GM23338 (cell line): Measurements from ENCODE around the gene AGPAT4. TPM values are rescaled to one million over a fixed set of nuclear protein-coding genes. Genes with fewer than 3 reads are reported as not detected.

Experiments
- ATAC-seq: fragments of 200-7000 bp; cut with Tn5 transposase; 3 replicates; pipeline ENCODE4 v1.9.1; 2020
- DNase-seq: peaks from one replicate; pipeline ENCODE4 v3.0.0-alpha.2; 2015; ENCODE audit warnings: low spot score
- H2AFZ ChIP-seq: fragments of 200-600 bp; sonication (generic); 2 replicates; pipeline ENCODE4 v1.8.0; 2016; ENCODE audit warnings: antibody characterized with exemption, mild to moderate bottlenecking, moderate library complexity
- H3F3A ChIP-seq: fragments of 200-600 bp; sonication (generic); replicated peaks from 2 replicates; pipeline ENCODE4 v1.8.0; 2017; ENCODE audit warnings: antibody characterized with exemption, mixed run types, low read depth
- H3K27ac ChIP-seq: fragments of 200-600 bp; sonication (generic); 2 replicates; pipeline ENCODE4 v1.6.1; 2016; ENCODE audit warnings: low read depth
- H3K27me3 ChIP-seq: fragments of 200-600 bp; sonication (generic); 2 replicates; pipeline ENCODE4 v1.8.0; 2016; ENCODE audit warnings: mild to moderate bottlenecking, mixed run types, moderate library complexity; ENCODE audit not compliant: insufficient read depth
- H3K36me3 ChIP-seq: fragments of 200-600 bp; sonication (generic); 2 replicates; pipeline ENCODE4 v1.8.0; 2016; ENCODE audit warnings: mild to moderate bottlenecking; ENCODE audit not compliant: insufficient read depth
- H3K4me1 ChIP-seq: fragments of 200-600 bp; sonication (generic); 2 replicates; pipeline ENCODE4 v1.8.0; 2016; ENCODE audit warnings: mild to moderate bottlenecking, moderate library complexity; ENCODE audit not compliant: insufficient read depth
- H3K4me2 ChIP-seq: fragments of 200-600 bp; sonication (generic); 2 replicates; pipeline ENCODE4 v1.7.1; 2017; ENCODE audit warnings: mixed run types
- H3K4me3 ChIP-seq: fragments of 200-600 bp; sonication (generic); 2 replicates; pipeline ENCODE4 v1.6.1; 2016; ENCODE audit warnings: mixed run types
- H3K79me2 ChIP-seq: fragments of 200-600 bp; sonication (generic); replicated peaks from 2 replicates; pipeline ENCODE4 v1.8.0; 2017; ENCODE audit warnings: mild to moderate bottlenecking; ENCODE audit not compliant: insufficient read depth
- H3K9me2 ChIP-seq: fragments of 200-600 bp; sonication (generic); 2 replicates; pipeline ENCODE4 v1.8.0; 2017; ENCODE audit not compliant: insufficient read depth
- H4K20me1 ChIP-seq: fragments of 200-600 bp; sonication (generic); replicated peaks from 2 replicates; pipeline ENCODE4 v1.8.0; 2017; ENCODE audit warnings: mild to moderate bottlenecking; ENCODE audit not compliant: insufficient read depth
- H3K27ac Mint-ChIP-seq: 2 replicates; pipeline ENCODE4 v1.8.0; 2020; ENCODE audit warnings: inconsistent platforms, mild to moderate bottlenecking, moderate library complexity, mixed read lengths
- H3K27me3 Mint-ChIP-seq: 3 replicates; pipeline ENCODE4 v1.8.0; 2022; ENCODE audit warnings: low read depth, mild to moderate bottlenecking, moderate library complexity, mixed read lengths, inconsistent platforms; ENCODE audit not compliant: insufficient read depth, poor library complexity
- H3K36me3 Mint-ChIP-seq: 3 replicates; pipeline ENCODE4 v1.8.0; 2021; ENCODE audit warnings: low read depth, mild to moderate bottlenecking, inconsistent platforms, moderate library complexity, mixed read lengths
- H3K4me1 Mint-ChIP-seq: 3 replicates; pipeline ENCODE4 v1.8.0; 2020; ENCODE audit warnings: mild to moderate bottlenecking, inconsistent platforms, mixed read lengths
- H3K4me3 Mint-ChIP-seq: 3 replicates; pipeline ENCODE4 v1.8.0; 2021; ENCODE audit warnings: moderate library complexity, mild to moderate bottlenecking, inconsistent platforms, mixed read lengths
- H3K9me3 Mint-ChIP-seq: 3 replicates; pipeline ENCODE4 v1.8.0; 2020; ENCODE audit warnings: moderate library complexity, mild to moderate bottlenecking, inconsistent platforms, mixed read lengths
- CREB1 ChIP-seq: fragments of 250-450 bp; sonication (Bioruptor Pico); IDR thresholded peaks from 2 replicates; pipeline ENCODE4 v1.5.0; 2020; ENCODE audit warnings: low read depth, mild to moderate bottlenecking, moderate library complexity
- EZH2 ChIP-seq: fragments of 200-600 bp; sonication (generic); IDR thresholded peaks from one replicate; pipeline ENCODE4 v1.8.0; 2017; ENCODE audit warnings: antibody characterized with exemption, mild to moderate bottlenecking, low read depth; ENCODE audit not compliant: unreplicated experiment
- EZH2phosphoT487 ChIP-seq: fragments of 200-600 bp; sonication (generic); IDR thresholded peaks from one replicate; pipeline ENCODE4 v1.8.1; 2018; ENCODE audit warnings: antibody characterized with exemption; ENCODE audit not compliant: unreplicated experiment
- JUNB ChIP-seq: IDR thresholded peaks from one replicate; pipeline ENCODE4 v1.6.1; 2016; ENCODE audit warnings: antibody characterized with exemption; ENCODE audit not compliant: unreplicated experiment
- NANOG ChIP-seq: IDR thresholded peaks from 2 replicates; pipeline ENCODE4 v1.6.1; 2016; ENCODE audit warnings: antibody characterized with exemption, borderline replicate concordance
- POLR2AphosphoS5 ChIP-seq: IDR thresholded peaks from 2 replicates; pipeline ENCODE4 v1.6.1; 2016; ENCODE audit warnings: antibody characterized with exemption, low read depth
- STAT1 ChIP-seq: IDR thresholded peaks from one replicate; pipeline ENCODE4 v1.6.1; 2016; ENCODE audit warnings: antibody characterized with exemption; ENCODE audit not compliant: unreplicated experiment
- ZNF114 ChIP-seq: fragments of 250-450 bp; sonication (Bioruptor Pico); IDR thresholded peaks from 2 replicates; pipeline ENCODE4 v1.5.0; 2020; ENCODE audit warnings: mild to moderate bottlenecking, moderate library complexity
- ZNF331 ChIP-seq: fragments of 250-450 bp; sonication (Bioruptor Pico); IDR thresholded peaks from 2 replicates; pipeline ENCODE4 v1.5.0; 2020; ENCODE audit warnings: low read depth, mild to moderate bottlenecking, moderate library complexity
- polyA plus RNA-seq: library from polyadenylated mRNA; unstranded; fragments of >200 nt; fragmentation: Nextera tagmentation; extraction: Ambion mirVana; gene quantifications from 2 replicates; pipeline ENCODE4 v1.2.1, GENCODE V29; 2016
- total RNA-seq: library from RNA; depleted of rRNA; stranded (reverse); fragments of >200 nt; shearing (Covaris generic); gene quantifications from 2 replicates; pipeline ENCODE4 v1.2.3, GENCODE V29; 2014
- TF ChIP-seq, protein P1 (sequence below), 2 experiments: fragments of 200-600 bp in 1 of 2; sonication (generic) in 1 of 2; conservative IDR thresholded peaks; 2 replicates each; pipeline versions ENCODE4 v1.5.1 to v1.6.1; 2016 to 2017; ENCODE audit warnings: antibody characterized with exemption in 2 of 2, low read depth in 2 of 2, mild to moderate bottlenecking in 2 of 2, moderate library complexity in 1 of 2
- TF ChIP-seq, protein P2 (sequence below): fragments of 250-450 bp; sonication (Bioruptor Pico); IDR thresholded peaks from 2 replicates; pipeline ENCODE4 v1.5.0; 2020; ENCODE audit warnings: mild to moderate bottlenecking, moderate library complexity
- TF ChIP-seq, protein P3 (sequence below): IDR thresholded peaks from one replicate; pipeline ENCODE4 v1.6.1; 2018; ENCODE audit warnings: antibody characterized with exemption; ENCODE audit not compliant: unreplicated experiment
- TF ChIP-seq, protein P4 (sequence below): IDR thresholded peaks from 2 replicates; pipeline ENCODE4 v1.6.1; 2016; ENCODE audit warnings: antibody characterized with exemption

Gene AGPAT4
- total and polyA plus RNA-seq, 2 experiments from 2014 or later = 8.9 to 19.3 TPM

DNA sequence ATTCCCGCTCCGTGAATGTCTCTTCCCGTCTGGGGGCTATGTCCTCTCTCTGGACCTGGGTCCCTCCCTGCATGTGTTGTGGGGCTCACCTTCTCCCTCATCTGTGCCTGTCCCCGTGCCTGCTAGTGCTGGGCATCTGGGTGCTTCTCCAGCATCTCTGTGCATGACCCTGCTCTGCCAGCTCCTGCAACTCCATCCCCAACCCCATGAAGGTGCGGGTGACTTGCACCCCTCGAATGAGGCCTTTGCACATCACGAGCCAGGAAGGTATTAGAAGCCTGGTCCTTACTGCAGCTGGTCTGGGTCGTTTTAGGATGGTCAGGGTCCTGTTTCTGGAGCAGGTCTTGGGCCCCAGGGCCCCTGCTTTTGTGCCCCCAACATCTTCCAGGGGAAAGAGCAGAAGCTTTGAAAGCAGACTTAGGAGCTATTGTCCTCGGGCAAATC, 109.7 kb downstream of the AGPAT4 start:
- no peaks in the 10 kb centered on the region for H3K27me3 ChIP-seq
- ATAC-seq = no peak
- H3K36me3 Mint-ChIP-seq = peaks cover 59% of the 10 kb centered on the region
- no peak overlapping the region for H3K4me3 ChIP-seq
- peaks cover 7% of the 10 kb centered on the region for H3K27me3 Mint-ChIP-seq
- TF ChIP-seq, protein P1, sequence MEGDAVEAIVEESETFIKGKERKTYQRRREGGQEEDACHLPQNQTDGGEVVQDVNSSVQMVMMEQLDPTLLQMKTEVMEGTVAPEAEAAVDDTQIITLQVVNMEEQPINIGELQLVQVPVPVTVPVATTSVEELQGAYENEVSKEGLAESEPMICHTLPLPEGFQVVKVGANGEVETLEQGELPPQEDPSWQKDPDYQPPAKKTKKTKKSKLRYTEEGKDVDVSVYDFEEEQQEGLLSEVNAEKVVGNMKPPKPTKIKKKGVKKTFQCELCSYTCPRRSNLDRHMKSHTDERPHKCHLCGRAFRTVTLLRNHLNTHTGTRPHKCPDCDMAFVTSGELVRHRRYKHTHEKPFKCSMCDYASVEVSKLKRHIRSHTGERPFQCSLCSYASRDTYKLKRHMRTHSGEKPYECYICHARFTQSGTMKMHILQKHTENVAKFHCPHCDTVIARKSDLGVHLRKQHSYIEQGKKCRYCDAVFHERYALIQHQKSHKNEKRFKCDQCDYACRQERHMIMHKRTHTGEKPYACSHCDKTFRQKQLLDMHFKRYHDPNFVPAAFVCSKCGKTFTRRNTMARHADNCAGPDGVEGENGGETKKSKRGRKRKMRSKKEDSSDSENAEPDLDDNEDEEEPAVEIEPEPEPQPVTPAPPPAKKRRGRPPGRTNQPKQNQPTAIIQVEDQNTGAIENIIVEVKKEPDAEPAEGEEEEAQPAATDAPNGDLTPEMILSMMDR (conservative IDR thresholded peaks at IDR 0.05; ENCODE audit: low read depth in 2 of 2) = no peak
- TF ChIP-seq JUNB (no peak), NANOG (no peak), ZNF331 (CRISPR knock-in tag) (no peak), STAT1 (no peak), EZH2 (no peak), EZH2phosphoT487 (no peak), POLR2AphosphoS5 (no peak), CREB1 (CRISPR knock-in tag) (no peak), ZNF114 (no peak)
- TF ChIP-seq, protein P2, sequence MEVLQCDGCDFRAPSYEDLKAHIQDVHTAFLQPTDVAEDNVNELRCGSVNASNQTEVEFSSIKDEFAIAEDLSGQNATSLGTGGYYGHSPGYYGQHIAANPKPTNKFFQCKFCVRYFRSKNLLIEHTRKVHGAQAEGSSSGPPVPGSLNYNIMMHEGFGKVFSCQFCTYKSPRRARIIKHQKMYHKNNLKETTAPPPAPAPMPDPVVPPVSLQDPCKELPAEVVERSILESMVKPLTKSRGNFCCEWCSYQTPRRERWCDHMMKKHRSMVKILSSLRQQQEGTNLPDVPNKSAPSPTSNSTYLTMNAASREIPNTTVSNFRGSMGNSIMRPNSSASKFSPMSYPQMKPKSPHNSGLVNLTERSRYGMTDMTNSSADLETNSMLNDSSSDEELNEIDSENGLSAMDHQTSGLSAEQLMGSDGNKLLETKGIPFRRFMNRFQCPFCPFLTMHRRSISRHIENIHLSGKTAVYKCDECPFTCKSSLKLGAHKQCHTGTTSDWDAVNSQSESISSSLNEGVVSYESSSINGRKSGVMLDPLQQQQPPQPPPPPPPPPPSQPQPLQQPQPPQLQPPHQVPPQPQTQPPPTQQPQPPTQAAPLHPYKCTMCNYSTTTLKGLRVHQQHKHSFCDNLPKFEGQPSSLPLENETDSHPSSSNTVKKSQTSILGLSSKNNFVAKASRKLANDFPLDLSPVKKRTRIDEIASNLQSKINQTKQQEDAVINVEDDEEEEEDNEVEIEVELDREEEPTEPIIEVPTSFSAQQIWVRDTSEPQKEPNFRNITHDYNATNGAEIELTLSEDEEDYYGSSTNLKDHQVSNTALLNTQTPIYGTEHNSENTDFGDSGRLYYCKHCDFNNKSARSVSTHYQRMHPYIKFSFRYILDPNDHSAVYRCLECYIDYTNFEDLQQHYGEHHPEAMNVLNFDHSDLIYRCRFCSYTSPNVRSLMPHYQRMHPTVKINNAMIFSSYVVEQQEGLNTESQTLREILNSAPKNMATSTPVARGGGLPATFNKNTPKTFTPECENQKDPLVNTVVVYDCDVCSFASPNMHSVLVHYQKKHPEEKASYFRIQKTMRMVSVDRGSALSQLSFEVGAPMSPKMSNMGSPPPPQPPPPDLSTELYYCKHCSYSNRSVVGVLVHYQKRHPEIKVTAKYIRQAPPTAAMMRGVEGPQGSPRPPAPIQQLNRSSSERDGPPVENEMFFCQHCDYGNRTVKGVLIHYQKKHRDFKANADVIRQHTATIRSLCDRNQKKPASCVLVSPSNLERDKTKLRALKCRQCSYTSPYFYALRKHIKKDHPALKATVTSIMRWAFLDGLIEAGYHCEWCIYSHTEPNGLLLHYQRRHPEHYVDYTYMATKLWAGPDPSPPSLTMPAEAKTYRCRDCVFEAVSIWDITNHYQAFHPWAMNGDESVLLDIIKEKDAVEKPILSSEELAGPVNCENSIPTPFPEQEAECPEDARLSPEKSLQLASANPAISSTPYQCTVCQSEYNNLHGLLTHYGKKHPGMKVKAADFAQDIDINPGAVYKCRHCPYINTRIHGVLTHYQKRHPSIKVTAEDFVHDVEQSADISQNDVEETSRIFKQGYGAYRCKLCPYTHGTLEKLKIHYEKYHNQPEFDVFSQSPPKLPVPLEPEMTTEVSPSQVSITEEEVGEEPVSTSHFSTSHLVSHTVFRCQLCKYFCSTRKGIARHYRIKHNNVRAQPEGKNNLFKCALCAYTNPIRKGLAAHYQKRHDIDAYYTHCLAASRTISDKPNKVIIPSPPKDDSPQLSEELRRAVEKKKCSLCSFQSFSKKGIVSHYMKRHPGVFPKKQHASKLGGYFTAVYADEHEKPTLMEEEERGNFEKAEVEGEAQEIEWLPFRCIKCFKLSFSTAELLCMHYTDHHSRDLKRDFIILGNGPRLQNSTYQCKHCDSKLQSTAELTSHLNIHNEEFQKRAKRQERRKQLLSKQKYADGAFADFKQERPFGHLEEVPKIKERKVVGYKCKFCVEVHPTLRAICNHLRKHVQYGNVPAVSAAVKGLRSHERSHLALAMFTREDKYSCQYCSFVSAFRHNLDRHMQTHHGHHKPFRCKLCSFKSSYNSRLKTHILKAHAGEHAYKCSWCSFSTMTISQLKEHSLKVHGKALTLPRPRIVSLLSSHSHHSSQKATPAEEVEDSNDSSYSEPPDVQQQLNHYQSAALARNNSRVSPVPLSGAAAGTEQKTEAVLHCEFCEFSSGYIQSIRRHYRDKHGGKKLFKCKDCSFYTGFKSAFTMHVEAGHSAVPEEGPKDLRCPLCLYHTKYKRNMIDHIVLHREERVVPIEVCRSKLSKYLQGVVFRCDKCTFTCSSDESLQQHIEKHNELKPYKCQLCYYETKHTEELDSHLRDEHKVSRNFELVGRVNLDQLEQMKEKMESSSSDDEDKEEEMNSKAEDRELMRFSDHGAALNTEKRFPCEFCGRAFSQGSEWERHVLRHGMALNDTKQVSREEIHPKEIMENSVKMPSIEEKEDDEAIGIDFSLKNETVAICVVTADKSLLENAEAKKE (CRISPR knock-in tag) = no peak
- TF ChIP-seq, protein P3, sequence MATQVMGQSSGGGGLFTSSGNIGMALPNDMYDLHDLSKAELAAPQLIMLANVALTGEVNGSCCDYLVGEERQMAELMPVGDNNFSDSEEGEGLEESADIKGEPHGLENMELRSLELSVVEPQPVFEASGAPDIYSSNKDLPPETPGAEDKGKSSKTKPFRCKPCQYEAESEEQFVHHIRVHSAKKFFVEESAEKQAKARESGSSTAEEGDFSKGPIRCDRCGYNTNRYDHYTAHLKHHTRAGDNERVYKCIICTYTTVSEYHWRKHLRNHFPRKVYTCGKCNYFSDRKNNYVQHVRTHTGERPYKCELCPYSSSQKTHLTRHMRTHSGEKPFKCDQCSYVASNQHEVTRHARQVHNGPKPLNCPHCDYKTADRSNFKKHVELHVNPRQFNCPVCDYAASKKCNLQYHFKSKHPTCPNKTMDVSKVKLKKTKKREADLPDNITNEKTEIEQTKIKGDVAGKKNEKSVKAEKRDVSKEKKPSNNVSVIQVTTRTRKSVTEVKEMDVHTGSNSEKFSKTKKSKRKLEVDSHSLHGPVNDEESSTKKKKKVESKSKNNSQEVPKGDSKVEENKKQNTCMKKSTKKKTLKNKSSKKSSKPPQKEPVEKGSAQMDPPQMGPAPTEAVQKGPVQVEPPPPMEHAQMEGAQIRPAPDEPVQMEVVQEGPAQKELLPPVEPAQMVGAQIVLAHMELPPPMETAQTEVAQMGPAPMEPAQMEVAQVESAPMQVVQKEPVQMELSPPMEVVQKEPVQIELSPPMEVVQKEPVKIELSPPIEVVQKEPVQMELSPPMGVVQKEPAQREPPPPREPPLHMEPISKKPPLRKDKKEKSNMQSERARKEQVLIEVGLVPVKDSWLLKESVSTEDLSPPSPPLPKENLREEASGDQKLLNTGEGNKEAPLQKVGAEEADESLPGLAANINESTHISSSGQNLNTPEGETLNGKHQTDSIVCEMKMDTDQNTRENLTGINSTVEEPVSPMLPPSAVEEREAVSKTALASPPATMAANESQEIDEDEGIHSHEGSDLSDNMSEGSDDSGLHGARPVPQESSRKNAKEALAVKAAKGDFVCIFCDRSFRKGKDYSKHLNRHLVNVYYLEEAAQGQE = no peak
- TF ChIP-seq, protein P4, sequence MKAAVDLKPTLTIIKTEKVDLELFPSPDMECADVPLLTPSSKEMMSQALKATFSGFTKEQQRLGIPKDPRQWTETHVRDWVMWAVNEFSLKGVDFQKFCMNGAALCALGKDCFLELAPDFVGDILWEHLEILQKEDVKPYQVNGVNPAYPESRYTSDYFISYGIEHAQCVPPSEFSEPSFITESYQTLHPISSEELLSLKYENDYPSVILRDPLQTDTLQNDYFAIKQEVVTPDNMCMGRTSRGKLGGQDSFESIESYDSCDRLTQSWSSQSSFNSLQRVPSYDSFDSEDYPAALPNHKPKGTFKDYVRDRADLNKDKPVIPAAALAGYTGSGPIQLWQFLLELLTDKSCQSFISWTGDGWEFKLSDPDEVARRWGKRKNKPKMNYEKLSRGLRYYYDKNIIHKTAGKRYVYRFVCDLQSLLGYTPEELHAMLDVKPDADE = no peak
- H3K4me3 Mint-ChIP-seq = no peak overlapping the region
- no peak overlapping the region for H2AFZ ChIP-seq
- H3K4me1 ChIP-seq = peaks cover 14% of the 10 kb centered on the region
- H3F3A ChIP-seq = no peaks in the 10 kb centered on the region
- H3K79me2 ChIP-seq = peaks cover 13% of the 10 kb centered on the region
- no peak for DNase-seq
- no peaks in the 10 kb centered on the region for H3K9me3 Mint-ChIP-seq
- H3K4me1 Mint-ChIP-seq = peaks cover 42% of the 10 kb centered on the region
- H3K27ac ChIP-seq = no peak overlapping the region
- H3K36me3 ChIP-seq = no peaks in the 10 kb centered on the region
- H3K9me2 ChIP-seq = no peaks in the 10 kb centered on the region
- no peak overlapping the region; the same call in 1 of the 2 replicates for H3K4me2 ChIP-seq
- no peak overlapping the region for H3K27ac Mint-ChIP-seq
- H4K20me1 ChIP-seq = peaks cover 12% of the 10 kb centered on the region; the same call in 1 of the 2 replicates
